ENCODE results near the gene ORM1.
"Not testable (repeated sequence)": the region's sequence is repeated elsewhere in the genome, so short reads cannot be mapped to it uniquely, and the experiment has no call there.

Gene ORM1

GRCh38 chr9:114308361-114308950 lies 14.4 kb upstream of the ORM1 start:
- peak; percentile 46 for DNase-seq

GRCh38 chr9:114309096-114309495 lies 13.8 kb upstream of the ORM1 start:
- DNase-seq: peak; percentile 37

- DNase-seq: peak; percentile 30
These were observed 12.1 kb upstream of the ORM1 start for GRCh38 chr9:114310471-114311450.

GRCh38 chr9:114311571-114312512 lies 11.1 kb upstream of the ORM1 start:
- peak; percentile 36 for DNase-seq

- DNase-seq: peak; percentile 30
These were observed 10.4 kb upstream of the ORM1 start for GRCh38 chr9:114312513-114312875.

- no peak for DNase-seq
These were observed 9.7 kb upstream of the ORM1 start for GRCh38 chr9:114313186-114313585.

GRCh38 chr9:114314256-114314867 lies 8.5 kb upstream of the ORM1 start:
- peak; percentile 39 for DNase-seq

GRCh38 chr9:114314881-114315722 lies 7.8 kb upstream of the ORM1 start:
- peak; percentile 32 for DNase-seq

- DNase-seq: no peak
These were observed 7.1 kb upstream of the ORM1 start for GRCh38 chr9:114315723-114316363.

- DNase-seq: peak; percentile 47
These were observed 6.2 kb upstream of the ORM1 start for GRCh38 chr9:114316605-114317230.

- DNase-seq: peak; percentile 36
These were observed 5.1 kb upstream of the ORM1 start for GRCh38 chr9:114317665-114318357.

GRCh38 chr9:114318416-114318815 lies 4.5 kb upstream of the ORM1 start:
- peak; percentile 39 for DNase-seq

- no peak for DNase-seq
These were observed 3.8 kb upstream of the ORM1 start for GRCh38 chr9:114319147-114319546.

GRCh38 chr9:114320710-114321109 lies 2.2 kb upstream of the ORM1 start:
- not testable (repeated sequence) for DNase-seq

- no peak for DNase-seq
These were observed 1.1 kb upstream of the ORM1 start for GRCh38 chr9:114321759-114322158.

GRCh38 chr9:114322160-114322818 lies 609 bp upstream of the ORM1 start:
- DNase-seq: not testable (repeated sequence)

- not testable (repeated sequence) for DNase-seq
These were observed 951 bp downstream of the ORM1 start for GRCh38 chr9:114323849-114324248.

GRCh38 chr9:114324492-114324891 lies 1.6 kb downstream of the ORM1 start:
- DNase-seq: no peak

GRCh38 chr9:114324965-114325364 lies 2.1 kb downstream of the ORM1 start:
- not testable (repeated sequence) for DNase-seq
